ENCODE measurements around the gene GPR21. TPM values are rescaled to one million over a fixed set of nuclear protein-coding genes. Genes with fewer than 3 reads are reported as not detected.

The GPR21 gene
- total and polyA plus RNA-seq, 2 donors (not counting 3 experiments of a cell fraction or from before 2014, with no cell fraction given): 0.36 to 2.7 TPM

DNA sequence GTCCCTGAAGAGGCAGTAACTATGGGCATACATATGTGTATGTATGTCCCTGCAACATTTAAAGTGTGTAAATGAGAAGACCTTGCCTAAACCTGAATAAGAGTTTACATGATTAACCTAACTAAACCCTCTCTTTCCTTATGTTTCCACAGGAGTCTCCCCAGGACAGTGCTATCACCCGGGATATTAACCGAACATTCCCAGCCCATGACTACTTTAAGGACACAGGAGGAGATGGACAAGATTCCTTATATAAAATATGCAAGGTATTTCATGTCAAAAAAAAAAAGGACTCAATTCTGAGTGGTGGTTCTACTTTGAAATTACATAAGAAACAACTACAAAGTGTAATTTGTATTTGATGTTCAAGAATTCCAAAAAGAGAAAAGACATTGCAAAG lies 31.7 kb downstream of the GPR21 start:
- Histone ChIP-seq H3K9me1 (replicated peaks; ENCODE audit: control insufficient read depth, extremely low read depth, insufficient read depth, low read length) (no peaks in the 10 kb centered on the region), H3K27me3 (ENCODE audit: control insufficient read depth in 2 of 2, insufficient read depth in 2 of 2, low read length in 2 of 2) (no peaks in the 10 kb centered on the region), H4K20me1 (replicated peaks; ENCODE audit: control insufficient read depth, extremely low read depth, insufficient read depth, low read length) (no peaks in the 10 kb centered on the region), H3K9me3 (replicated peaks; ENCODE audit: control insufficient read depth, insufficient read depth, low read length) (no peaks in the 10 kb centered on the region), H3K36me3 (ENCODE audit: control insufficient read depth in 2 of 2, extremely low read depth in 1 of 2, insufficient read depth in 2 of 2, low read length in 2 of 2) (peaks cover 6% of the 10 kb centered on the region in 2 experiments), H3K79me2 (ENCODE audit: control insufficient read depth, insufficient read depth, low read length) (no peaks in the 10 kb centered on the region), H2AFZ (ENCODE audit: low read depth, low read length) (no peak overlapping the region), H3K4me3 (replicated peaks in 1 of 3; ENCODE audit: insufficient read depth in 1 of 3, low read depth in 1 of 3, low read length in 3 of 3) (no peak overlapping the region), H3K4me2 (ENCODE audit: insufficient read depth, low read length) (no peak overlapping the region), H3K27ac (ENCODE audit: insufficient read depth, low read depth, low read length) (no peak overlapping the region), H3K4me1 (ENCODE audit: control insufficient read depth, extremely low read depth, insufficient read depth, low read length) (peaks cover 5% of the 10 kb centered on the region), H3K9ac (replicated peaks; ENCODE audit: extremely low read depth, insufficient read depth, low read length) (no peak overlapping the region)
- dilution Hi-C loops (cut with MboI; ENCODE audit: extremely low pct_ligation_motif_present, low sequenced_read_pairs) (no loop called here), intact Hi-C loops (cut with micrococcal nuclease) (no loop called here)
- ChIA-PET POLR2A (no interaction called here), CTCF (no interaction called here)
- FAIRE-seq (no peak), DNase-seq (ENCODE audit: low read depth, low spot score) (no peak)
- no TSS peak for BruUV-seq (replicated peaks)
- TF ChIP-seq EZH2 (IDR thresholded peaks at IDR 0.05; ENCODE audit: borderline replicate concordance, low read depth, low read length, severe bottlenecking): no peak
- no peak for TF ChIP-seq CTCF (IDR thresholded peaks at IDR 0.05; ENCODE audit: extremely low read depth in 1 of 2, insufficient read depth in 1 of 2, low read depth in 1 of 2, low read length in 2 of 2)
- no peak for TF ChIP-seq MAX (IDR thresholded peaks at IDR 0.05; ENCODE audit: insufficient read depth, insufficient read length)
- no peak for TF ChIP-seq POLR2AphosphoS5 (IDR thresholded peaks at IDR 0.05; ENCODE audit: insufficient read depth, low read depth, low read length)
- no peak for TF ChIP-seq POLR2A (IDR thresholded peaks at IDR 0.05; ENCODE audit: low read depth, low read length)
- no peak for TF ChIP-seq JUN (IDR thresholded peaks at IDR 0.05; ENCODE audit: borderline replicate concordance, insufficient read depth, insufficient read length, low read depth)

DNA sequence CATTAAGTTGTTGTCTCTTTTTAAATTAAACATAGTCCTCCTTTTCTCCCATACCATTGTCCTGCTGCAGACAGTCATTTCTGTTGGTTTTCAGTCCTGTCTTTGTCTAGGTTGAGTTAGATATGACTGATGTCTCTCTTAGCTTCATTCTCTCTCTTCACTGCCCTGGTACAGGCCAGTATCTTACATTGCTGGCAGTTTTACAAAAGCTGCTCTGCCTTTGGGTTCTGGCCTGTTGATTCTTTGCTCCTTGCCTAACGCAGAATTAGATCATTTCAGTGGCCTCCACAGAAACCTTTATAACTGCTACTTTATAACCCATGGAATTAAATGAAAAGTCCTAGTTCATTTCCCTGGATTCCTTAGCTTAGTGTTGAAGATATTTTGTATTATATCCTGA lies 33.7 kb downstream of the GPR21 start:
- intact Hi-C loops (cut with micrococcal nuclease) (no loop called here), dilution Hi-C loops (cut with MboI; ENCODE audit: extremely low pct_ligation_motif_present, low sequenced_read_pairs) (no loop called here)
- H3K27me3 ChIP-seq (ENCODE audit: control insufficient read depth in 2 of 2, insufficient read depth in 2 of 2, low read length in 2 of 2): no peaks in the 10 kb centered on the region
- H2AFZ ChIP-seq (ENCODE audit: low read depth, low read length): no peak overlapping the region
- no TSS peak for BruUV-seq (replicated peaks)
- FAIRE-seq: no peak
- peaks cover 5% of the 10 kb centered on the region for H3K4me1 ChIP-seq (ENCODE audit: control insufficient read depth, extremely low read depth, insufficient read depth, low read length)
- ChIA-PET POLR2A (no interaction called here), CTCF (no interaction called here)
- H3K4me3 ChIP-seq (replicated peaks in 1 of 3; ENCODE audit: insufficient read depth in 1 of 3, low read depth in 1 of 3, low read length in 3 of 3): no peak overlapping the region
- peaks cover 4 to 6% of the 10 kb centered on the region in 2 experiments for H3K36me3 ChIP-seq (ENCODE audit: control insufficient read depth in 2 of 2, extremely low read depth in 1 of 2, insufficient read depth in 2 of 2, low read length in 2 of 2)
- no peak for DNase-seq (ENCODE audit: low read depth, low spot score)
- H3K4me2 ChIP-seq (ENCODE audit: insufficient read depth, low read length): no peak overlapping the region
- no peaks in the 10 kb centered on the region for H3K9me1 ChIP-seq (replicated peaks; ENCODE audit: control insufficient read depth, extremely low read depth, insufficient read depth, low read length)
- no peak overlapping the region for H3K27ac ChIP-seq (ENCODE audit: insufficient read depth, low read depth, low read length)
- H3K79me2 ChIP-seq (ENCODE audit: control insufficient read depth, insufficient read depth, low read length): no peaks in the 10 kb centered on the region
- no peaks in the 10 kb centered on the region for H3K9me3 ChIP-seq (replicated peaks; ENCODE audit: control insufficient read depth, insufficient read depth, low read length)
- no peaks in the 10 kb centered on the region for H4K20me1 ChIP-seq (replicated peaks; ENCODE audit: control insufficient read depth, extremely low read depth, insufficient read depth, low read length)
- TF ChIP-seq GATA2 (IDR thresholded peaks at IDR 0.05; ENCODE audit: insufficient read depth, insufficient read length, low read depth, low read length) (no peak), EZH2 (IDR thresholded peaks at IDR 0.05; ENCODE audit: borderline replicate concordance, low read depth, low read length, severe bottlenecking) (no peak), MYC (IDR thresholded peaks at IDR 0.05; ENCODE audit: low read depth, low read length) (no peak), FOS (IDR thresholded peaks at IDR 0.05; ENCODE audit: borderline replicate concordance, insufficient read depth, low read length) (no peak), JUN (IDR thresholded peaks at IDR 0.05; ENCODE audit: borderline replicate concordance, insufficient read depth, insufficient read length, low read depth) (no peak), POLR2A (IDR thresholded peaks at IDR 0.05; ENCODE audit: low read depth, low read length) (no peak), CTCF (IDR thresholded peaks at IDR 0.05; ENCODE audit: extremely low read depth in 1 of 2, insufficient read depth in 1 of 2, low read depth in 1 of 2, low read length in 2 of 2) (no peak), POLR2AphosphoS5 (IDR thresholded peaks at IDR 0.05; ENCODE audit: insufficient read depth, low read depth, low read length) (no peak), MAX (IDR thresholded peaks at IDR 0.05; ENCODE audit: insufficient read depth, insufficient read length) (no peak)
- H3K9ac ChIP-seq (replicated peaks; ENCODE audit: extremely low read depth, insufficient read depth, low read length): no peak overlapping the region

Data from endothelial cell of umbilical vein (primary cell).